GM21528 (cell line): ENCODE data around the gene SEC22B.
"Not testable (repeated sequence)": the region's sequence is repeated elsewhere in the genome, so short reads cannot be mapped to it uniquely, and the experiment has no call there.

Experiments
- ATAC-seq: cut with Tn5 transposase; IDR thresholded peaks from one replicate; pipeline ENCODE4 v1.9.1; 2021; ENCODE audit warnings: mild to moderate bottlenecking, moderate library complexity; ENCODE audit not compliant: unreplicated experiment, low FRiP score

Gene SEC22B

DNA sequence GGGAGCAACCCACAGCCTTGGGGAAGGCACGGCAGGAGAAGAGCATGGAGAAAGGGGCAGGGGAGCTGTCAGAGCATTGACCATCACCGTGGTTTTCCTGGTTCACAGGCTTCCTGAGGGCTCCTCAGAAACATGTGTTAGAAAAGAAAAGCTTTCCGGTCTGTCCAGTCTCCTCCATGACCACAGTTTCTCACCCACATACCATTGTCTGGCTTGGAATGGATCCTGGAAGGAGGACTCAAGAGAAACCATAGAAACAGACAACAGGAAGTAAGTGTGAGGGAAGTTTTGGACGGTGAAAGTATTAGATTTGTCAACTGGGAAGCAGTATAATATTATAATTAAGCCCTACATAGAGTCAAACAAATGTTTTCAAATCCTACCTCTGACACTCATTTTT, 55.8 kb downstream of the SEC22B start:
- ATAC-seq = not testable (repeated sequence)

DNA sequence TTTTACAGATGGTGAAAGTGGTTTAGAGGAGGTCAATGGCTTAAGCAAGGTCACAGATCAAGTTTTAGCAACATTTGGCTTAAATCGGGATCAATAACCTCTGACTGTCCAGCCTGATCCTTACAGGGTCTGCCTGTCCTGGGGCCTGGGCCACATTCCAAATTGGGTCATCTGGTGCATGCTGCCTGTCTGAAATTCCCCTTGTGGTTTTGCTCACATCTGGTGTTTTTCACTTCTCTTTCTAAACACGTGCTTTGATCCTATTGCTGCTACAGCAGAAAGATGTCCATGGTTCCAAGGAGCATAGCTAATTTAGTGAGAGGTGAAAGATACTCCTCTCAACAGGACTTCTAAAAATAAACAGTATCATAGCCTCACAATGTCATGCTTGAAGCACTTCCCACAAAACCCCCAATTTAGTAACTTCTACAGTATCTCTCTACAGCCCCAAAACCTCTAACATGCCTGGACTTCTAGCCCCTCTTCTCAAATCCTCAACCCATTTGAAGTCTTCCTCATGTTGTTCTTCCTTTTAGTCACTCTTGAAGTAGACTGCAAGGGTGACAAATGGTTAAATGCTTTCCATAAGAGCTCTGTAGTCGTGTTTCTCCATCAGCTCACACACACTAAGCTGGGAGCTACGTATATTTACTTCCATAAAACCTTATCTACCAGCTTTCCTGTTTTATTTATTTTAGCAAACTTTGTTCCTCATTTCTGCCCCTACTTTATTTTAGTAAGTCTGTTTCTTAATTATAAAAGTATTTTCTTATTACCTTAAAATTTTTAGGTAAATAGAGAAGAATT, 58.7 kb downstream of the SEC22B start:
- ATAC-seq = peak; percentile 56

DNA sequence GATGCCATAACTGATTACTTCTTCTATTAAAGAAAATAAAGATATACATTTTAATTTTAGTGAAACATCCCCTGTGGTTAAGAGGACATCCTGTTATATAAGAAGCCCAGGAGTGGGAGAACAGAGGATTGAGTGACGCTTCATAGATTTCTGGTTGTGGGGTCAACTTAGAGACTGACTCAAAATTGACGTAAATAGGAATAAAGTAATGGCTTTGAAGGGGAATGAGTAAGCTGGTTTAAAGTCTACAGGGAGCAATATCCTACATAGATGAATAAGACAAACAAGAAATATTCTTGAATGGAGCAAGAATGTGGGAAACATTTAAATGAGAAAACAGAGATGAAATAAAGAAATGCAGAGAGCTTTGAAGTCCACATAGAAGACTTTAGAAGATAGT, 60.2 kb downstream of the SEC22B start:
- ATAC-seq = not testable (repeated sequence)

DNA sequence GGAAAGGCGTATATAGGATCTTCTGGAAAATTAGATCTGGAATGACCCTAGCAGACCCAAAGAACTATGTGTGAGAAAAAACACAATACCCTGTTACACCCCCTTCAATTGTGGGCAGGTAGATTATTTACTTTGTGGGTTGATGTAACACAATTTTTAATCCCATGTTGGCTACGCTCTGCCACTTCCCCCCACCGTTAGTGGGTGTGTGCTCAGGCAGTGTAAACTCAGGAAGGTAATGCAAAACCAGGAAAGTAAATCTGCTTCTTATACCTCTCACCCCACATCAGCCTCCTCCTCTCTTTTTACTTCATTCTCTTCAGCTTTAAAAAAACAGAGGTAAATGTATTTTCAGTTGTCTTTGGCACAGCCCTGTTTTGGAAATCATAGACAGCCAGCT, 63.2 kb downstream of the SEC22B start:
- not testable (repeated sequence) for ATAC-seq

DNA sequence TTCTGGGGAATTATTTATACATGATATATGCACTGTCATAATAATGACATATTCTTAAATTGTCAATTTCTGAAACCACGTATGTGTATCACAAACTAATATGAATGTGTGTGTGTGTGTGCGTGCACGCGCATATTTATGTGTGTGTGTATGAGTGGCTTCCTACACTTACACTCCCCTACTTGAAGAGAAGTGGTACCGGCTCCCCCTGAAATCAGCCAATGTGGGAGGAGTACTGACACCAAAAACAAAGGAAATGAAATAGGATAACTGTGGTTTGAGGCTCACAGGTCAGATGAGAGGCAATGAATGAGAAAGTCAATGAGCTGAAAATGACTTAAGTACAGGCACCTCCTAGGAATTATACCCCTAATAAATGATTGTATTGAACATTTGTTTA, 64.1 kb downstream of the SEC22B start:
- not testable (repeated sequence) for ATAC-seq

DNA sequence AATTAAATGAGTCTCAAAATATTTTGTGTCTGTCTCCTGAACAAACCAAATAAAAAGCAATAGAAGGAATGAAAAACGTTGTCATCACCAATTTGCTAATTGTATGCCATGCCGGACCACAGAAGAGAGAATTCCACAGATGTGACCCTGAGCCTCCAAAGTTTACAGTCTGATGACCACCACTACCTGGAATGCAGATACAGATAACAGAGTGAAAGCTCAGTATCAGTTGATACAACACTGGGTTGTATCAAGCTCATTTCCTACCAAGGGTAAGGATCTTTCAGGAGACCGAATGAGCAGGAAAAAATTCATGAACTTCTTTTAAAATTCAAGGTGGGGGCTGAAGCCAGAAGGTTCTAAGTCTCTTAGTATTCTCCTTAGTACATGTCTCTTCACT, 64.5 kb downstream of the SEC22B start:
- not testable (repeated sequence) for ATAC-seq

DNA sequence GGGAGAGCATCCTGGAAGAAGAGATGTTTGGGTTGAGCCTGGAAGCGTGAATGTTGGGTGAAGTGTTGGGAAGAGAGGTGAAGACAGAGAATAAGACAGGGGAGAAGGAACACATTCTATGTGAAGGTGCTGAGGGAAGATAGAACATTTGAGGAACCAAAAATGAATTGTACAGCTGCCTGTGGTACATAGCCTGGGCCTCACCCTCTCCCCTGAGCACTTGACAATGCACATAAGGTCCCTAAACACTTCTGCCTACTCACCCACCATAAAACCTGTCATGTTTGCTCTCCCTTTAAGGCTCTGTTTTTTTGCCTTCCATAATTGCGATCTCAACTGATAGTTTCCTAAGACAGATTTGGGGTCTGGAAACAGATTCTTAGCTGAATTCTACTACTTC, 65.3 kb downstream of the SEC22B start:
- not testable (repeated sequence) for ATAC-seq

DNA sequence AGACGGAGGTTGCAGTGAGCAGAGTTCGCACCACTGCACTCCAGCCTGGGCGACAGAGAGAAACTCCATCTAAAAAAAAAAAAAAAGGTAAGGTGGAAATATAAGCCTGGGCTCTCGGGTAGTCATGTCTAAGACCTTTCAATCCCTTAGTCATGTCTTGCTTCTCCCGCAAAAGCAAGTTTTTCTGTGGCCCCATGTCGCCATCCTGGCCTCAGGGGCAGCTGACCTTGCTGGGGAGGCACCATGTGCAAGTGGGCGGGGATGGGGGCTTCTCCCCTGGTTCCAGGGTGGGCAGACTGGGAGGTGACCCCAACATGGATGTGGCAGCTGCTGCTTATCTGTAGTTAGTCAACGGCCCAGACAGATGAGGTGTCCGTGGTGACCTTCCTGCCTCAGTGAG, 66.7 kb downstream of the SEC22B start:
- ATAC-seq = not testable (repeated sequence)

DNA sequence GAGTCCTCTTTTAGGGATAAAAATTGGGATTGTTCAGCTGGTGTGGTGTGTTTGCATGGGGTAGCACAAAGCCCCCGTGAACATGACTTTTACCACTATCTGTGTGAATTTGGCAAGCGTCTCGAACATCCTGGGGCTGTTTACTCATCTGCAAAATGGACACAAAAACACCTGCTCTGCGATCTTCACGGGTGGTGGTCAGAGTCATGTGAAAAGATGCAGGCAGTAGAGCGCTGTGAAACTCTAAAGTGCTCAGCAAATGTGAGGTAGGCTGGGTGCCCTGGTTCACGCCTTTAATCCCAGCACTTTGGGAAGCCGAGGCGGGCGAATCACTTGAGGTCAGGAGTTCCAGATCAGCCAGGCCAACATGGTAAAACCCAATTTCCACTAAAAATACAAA, 67.1 kb downstream of the SEC22B start:
- ATAC-seq = not testable (repeated sequence)

DNA sequence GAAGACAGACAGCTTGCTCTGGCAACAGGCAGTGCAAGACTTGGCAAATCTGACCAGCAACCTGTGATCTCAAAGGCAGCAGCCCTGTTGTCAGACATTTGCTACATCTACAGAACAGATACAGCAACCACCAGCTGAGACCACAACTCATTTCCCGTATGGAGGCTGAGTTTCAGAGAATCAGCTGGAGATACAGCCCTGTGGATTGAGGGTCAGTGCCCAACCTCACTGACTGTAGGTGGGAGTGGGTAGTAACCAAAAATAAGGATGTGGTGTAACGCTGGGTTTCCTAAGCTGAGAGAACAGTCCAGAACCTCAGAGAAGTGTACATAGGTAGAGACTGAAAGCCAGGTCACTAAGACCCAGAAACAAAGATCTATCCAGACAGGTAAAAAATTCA, 71.0 kb downstream of the SEC22B start:
- not testable (repeated sequence) for ATAC-seq

DNA sequence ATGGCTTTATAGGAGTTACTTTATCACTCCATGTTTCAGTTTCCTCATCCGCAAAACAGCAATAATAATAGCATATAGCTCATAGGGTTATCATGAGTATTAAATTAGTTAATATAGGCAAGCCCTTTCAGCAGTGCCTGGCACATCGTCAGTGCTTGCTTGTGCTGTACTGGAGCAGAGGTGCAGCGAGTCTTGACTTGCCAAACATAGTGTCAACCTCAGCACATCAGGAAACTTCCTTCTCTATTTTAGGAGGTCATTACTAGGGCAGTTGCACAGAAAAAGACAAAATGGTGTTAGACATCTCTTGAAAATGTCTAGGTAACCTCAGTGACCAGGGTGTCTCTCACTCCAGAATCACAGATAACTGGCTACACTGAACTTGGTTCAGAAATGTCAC, 72.6 kb downstream of the SEC22B start:
- ATAC-seq = not testable (repeated sequence)

DNA sequence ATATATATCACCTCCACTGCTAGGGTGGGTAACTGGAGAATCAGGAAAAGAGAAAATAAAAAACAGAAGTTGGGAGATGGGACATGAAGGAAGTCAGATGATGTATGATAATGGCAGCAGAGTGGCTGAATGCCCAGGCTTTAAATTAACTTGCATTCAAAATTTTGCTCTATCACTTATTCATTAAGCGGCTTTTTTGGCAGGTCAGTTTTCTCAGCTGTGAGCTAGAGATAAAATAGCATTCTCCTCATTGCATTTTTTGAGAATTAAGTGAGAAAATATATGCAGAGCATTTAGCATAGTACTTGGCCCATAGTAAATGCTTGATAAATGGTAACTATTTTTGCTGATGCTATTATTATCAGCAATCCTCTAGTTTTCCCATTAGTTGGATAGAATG, 74.7 kb downstream of the SEC22B start:
- not testable (repeated sequence) for ATAC-seq
